ENCODE data around the gene HCN4. TPM values are rescaled to one million over a fixed set of nuclear protein-coding genes. Genes with fewer than 3 reads are reported as not detected.

HCN4 gene
- 8.6 to 10.5 TPM (median 9.0 TPM) in 3 replicates for total RNA-seq (2021)
- percentile 51 among the genes with signal in this experiment for Bru-seq, nascent RNA
- long read RNA-seq, experiment 1, full-length matches to known transcripts: 1 of 9 reads
- long read RNA-seq, experiment 1, partial matches to known transcripts: 2 of 9 reads
- long read RNA-seq, experiment 1, other reads (novel, unspliced or antisense): 6 of 9 reads
- long read RNA-seq, experiment 2, full-length matches to known transcripts: 1 of 9 reads
- long read RNA-seq, experiment 2, partial matches to known transcripts: 0 of 9 reads
- long read RNA-seq, experiment 2, other reads (novel, unspliced or antisense): 8 of 9 reads
- long read RNA-seq, experiment 3: 0 reads

DNA sequence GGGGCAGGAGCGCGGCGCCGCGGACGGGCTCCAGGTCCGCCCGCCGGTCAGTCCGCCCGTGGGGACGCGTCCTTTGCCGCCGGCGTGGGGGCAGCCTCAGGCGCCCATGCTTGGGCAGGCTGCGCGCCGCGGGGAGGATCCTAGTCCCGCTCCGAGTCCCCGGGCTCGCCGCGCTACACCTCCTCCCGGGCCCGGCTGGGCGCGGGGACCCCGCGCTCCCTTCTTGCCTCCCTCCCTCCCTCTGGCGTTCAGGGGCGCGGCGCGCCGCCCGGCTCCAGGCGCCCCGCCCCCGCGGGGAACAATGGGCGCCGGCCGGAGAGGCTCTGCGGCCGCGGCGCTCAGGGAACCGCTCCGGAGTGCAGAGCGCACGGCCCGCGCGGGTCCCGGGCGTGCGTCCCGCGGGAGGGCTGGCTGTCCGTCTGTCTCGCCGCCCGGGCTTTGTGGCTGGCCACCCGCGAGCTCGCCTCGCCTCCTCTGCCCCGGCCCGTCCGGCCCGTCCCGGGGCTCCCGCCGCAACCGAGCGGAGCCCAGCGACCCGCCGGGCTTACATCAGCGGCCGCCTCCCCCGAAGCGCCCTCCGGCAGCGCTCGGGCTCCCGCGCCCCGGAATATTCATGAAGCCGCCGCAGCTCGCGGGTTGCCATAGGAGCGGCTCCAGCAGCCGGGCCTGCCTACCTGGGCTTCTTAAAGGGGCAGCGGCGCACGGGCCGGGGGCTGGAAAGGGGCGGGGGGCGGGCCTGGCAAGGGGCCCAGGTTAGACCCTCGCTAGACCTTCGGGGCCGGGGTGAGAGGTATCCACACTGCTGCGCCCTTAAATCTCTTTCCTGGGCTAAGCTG lies at the start of gene HCN4:
TSS of gene HCN4 (minus strand) at position 658 of the 836 bp plus-strand sequence. CDS start 688 bp downstream, outside the sequence.
- no peaks in the 10 kb centered on the region for H3K9me3 Mint-ChIP-seq
- H3K4me1 Mint-ChIP-seq: peaks cover 52% of the 10 kb centered on the region
- peak within 1 kb of the TSS; percentile 76 for H3K4me3 Mint-ChIP-seq
- ChIA-PET POLR2A (interaction anchor here (0.6 to 0.8 kb wide), 3 partner anchors 24 to 170 kb away, joined by 3 to 5 read pairs (median 3); no protein-coding TSS in a partner anchor), CTCF (interaction anchor here (0.6 to 1.7 kb wide), 7 partner anchors 17 to 1400 kb away, joined by 3 to 6 read pairs (median 4); no protein-coding TSS in a partner anchor)
- no peak within 1 kb of the TSS for H3K27ac Mint-ChIP-seq
- peaks cover 49% of the 10 kb centered on the region for H3K27me3 Mint-ChIP-seq (ENCODE audit: low read depth)
- ATAC-seq: peak; percentile 67
- H3K36me3 Mint-ChIP-seq: no peaks in the 10 kb centered on the region
- TF ChIP-seq, protein P1, sequence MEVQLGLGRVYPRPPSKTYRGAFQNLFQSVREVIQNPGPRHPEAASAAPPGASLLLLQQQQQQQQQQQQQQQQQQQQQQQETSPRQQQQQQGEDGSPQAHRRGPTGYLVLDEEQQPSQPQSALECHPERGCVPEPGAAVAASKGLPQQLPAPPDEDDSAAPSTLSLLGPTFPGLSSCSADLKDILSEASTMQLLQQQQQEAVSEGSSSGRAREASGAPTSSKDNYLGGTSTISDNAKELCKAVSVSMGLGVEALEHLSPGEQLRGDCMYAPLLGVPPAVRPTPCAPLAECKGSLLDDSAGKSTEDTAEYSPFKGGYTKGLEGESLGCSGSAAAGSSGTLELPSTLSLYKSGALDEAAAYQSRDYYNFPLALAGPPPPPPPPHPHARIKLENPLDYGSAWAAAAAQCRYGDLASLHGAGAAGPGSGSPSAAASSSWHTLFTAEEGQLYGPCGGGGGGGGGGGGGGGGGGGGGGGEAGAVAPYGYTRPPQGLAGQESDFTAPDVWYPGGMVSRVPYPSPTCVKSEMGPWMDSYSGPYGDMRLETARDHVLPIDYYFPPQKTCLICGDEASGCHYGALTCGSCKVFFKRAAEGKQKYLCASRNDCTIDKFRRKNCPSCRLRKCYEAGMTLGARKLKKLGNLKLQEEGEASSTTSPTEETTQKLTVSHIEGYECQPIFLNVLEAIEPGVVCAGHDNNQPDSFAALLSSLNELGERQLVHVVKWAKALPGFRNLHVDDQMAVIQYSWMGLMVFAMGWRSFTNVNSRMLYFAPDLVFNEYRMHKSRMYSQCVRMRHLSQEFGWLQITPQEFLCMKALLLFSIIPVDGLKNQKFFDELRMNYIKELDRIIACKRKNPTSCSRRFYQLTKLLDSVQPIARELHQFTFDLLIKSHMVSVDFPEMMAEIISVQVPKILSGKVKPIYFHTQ (CRISPR knock-in tag; IDR thresholded peaks at IDR 0.05): no peak
- no peak for TF ChIP-seq RORB (CRISPR knock-in tag; IDR thresholded peaks at IDR 0.05)
- TF ChIP-seq, protein P2, sequence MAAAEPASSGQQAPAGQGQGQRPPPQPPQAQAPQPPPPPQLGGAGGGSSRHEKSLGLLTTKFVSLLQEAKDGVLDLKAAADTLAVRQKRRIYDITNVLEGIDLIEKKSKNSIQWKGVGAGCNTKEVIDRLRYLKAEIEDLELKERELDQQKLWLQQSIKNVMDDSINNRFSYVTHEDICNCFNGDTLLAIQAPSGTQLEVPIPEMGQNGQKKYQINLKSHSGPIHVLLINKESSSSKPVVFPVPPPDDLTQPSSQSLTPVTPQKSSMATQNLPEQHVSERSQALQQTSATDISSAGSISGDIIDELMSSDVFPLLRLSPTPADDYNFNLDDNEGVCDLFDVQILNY (CRISPR knock-in tag; IDR thresholded peaks at IDR 0.05): no peak; the same call in 1 of the 2 replicates
- TF ChIP-seq FOXP1 (CRISPR knock-in tag; IDR thresholded peaks at IDR 0.05; ENCODE audit: borderline replicate concordance): 0 out of 2 replicates have a peak, but pooled peaks have one; percentile 11
- TF ChIP-seq, protein P3, sequence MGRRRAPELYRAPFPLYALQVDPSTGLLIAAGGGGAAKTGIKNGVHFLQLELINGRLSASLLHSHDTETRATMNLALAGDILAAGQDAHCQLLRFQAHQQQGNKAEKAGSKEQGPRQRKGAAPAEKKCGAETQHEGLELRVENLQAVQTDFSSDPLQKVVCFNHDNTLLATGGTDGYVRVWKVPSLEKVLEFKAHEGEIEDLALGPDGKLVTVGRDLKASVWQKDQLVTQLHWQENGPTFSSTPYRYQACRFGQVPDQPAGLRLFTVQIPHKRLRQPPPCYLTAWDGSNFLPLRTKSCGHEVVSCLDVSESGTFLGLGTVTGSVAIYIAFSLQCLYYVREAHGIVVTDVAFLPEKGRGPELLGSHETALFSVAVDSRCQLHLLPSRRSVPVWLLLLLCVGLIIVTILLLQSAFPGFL (CRISPR knock-in tag; IDR thresholded peaks at IDR 0.05; ENCODE audit: borderline replicate concordance): no peak
- no peak for TF ChIP-seq NR3C1 (CRISPR knock-in tag; conservative IDR thresholded peaks at IDR 0.05; ENCODE audit: low read depth)
- TF ChIP-seq, protein P4, sequence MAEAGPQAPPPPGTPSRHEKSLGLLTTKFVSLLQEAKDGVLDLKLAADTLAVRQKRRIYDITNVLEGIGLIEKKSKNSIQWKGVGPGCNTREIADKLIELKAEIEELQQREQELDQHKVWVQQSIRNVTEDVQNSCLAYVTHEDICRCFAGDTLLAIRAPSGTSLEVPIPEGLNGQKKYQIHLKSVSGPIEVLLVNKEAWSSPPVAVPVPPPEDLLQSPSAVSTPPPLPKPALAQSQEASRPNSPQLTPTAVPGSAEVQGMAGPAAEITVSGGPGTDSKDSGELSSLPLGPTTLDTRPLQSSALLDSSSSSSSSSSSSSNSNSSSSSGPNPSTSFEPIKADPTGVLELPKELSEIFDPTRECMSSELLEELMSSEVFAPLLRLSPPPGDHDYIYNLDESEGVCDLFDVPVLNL (CRISPR knock-in tag; IDR thresholded peaks at IDR 0.05; ENCODE audit: borderline replicate concordance, low read depth): no peak
- TF ChIP-seq, protein P5, sequence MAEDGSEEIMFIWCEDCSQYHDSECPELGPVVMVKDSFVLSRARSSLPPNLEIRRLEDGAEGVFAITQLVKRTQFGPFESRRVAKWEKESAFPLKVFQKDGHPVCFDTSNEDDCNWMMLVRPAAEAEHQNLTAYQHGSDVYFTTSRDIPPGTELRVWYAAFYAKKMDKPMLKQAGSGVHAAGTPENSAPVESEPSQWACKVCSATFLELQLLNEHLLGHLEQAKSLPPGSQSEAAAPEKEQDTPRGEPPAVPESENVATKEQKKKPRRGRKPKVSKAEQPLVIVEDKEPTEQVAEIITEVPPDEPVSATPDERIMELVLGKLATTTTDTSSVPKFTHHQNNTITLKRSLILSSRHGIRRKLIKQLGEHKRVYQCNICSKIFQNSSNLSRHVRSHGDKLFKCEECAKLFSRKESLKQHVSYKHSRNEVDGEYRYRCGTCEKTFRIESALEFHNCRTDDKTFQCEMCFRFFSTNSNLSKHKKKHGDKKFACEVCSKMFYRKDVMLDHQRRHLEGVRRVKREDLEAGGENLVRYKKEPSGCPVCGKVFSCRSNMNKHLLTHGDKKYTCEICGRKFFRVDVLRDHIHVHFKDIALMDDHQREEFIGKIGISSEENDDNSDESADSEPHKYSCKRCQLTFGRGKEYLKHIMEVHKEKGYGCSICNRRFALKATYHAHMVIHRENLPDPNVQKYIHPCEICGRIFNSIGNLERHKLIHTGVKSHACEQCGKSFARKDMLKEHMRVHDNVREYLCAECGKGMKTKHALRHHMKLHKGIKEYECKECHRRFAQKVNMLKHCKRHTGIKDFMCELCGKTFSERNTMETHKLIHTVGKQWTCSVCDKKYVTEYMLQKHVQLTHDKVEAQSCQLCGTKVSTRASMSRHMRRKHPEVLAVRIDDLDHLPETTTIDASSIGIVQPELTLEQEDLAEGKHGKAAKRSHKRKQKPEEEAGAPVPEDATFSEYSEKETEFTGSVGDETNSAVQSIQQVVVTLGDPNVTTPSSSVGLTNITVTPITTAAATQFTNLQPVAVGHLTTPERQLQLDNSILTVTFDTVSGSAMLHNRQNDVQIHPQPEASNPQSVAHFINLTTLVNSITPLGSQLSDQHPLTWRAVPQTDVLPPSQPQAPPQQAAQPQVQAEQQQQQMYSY (CRISPR knock-in tag; IDR thresholded peaks at IDR 0.05): 0 out of 2 replicates have a peak, but pooled peaks have one; percentile 6
- no peak for TF ChIP-seq PRRX2 (CRISPR knock-in tag; IDR thresholded peaks at IDR 0.05)
- TF ChIP-seq ESRRA (CRISPR knock-in tag; IDR thresholded peaks at IDR 0.05; ENCODE audit: borderline replicate concordance): no peak
- TF ChIP-seq, protein P6, sequence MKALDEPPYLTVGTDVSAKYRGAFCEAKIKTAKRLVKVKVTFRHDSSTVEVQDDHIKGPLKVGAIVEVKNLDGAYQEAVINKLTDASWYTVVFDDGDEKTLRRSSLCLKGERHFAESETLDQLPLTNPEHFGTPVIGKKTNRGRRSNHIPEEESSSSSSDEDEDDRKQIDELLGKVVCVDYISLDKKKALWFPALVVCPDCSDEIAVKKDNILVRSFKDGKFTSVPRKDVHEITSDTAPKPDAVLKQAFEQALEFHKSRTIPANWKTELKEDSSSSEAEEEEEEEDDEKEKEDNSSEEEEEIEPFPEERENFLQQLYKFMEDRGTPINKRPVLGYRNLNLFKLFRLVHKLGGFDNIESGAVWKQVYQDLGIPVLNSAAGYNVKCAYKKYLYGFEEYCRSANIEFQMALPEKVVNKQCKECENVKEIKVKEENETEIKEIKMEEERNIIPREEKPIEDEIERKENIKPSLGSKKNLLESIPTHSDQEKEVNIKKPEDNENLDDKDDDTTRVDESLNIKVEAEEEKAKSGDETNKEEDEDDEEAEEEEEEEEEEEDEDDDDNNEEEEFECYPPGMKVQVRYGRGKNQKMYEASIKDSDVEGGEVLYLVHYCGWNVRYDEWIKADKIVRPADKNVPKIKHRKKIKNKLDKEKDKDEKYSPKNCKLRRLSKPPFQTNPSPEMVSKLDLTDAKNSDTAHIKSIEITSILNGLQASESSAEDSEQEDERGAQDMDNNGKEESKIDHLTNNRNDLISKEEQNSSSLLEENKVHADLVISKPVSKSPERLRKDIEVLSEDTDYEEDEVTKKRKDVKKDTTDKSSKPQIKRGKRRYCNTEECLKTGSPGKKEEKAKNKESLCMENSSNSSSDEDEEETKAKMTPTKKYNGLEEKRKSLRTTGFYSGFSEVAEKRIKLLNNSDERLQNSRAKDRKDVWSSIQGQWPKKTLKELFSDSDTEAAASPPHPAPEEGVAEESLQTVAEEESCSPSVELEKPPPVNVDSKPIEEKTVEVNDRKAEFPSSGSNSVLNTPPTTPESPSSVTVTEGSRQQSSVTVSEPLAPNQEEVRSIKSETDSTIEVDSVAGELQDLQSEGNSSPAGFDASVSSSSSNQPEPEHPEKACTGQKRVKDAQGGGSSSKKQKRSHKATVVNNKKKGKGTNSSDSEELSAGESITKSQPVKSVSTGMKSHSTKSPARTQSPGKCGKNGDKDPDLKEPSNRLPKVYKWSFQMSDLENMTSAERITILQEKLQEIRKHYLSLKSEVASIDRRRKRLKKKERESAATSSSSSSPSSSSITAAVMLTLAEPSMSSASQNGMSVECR (CRISPR knock-in tag; IDR thresholded peaks at IDR 0.05; ENCODE audit: borderline replicate concordance): no peak
- TF ChIP-seq FOXK1 (CRISPR knock-in tag; IDR thresholded peaks at IDR 0.05): peak; percentile 59
- no peak for TF ChIP-seq SOX15 (CRISPR knock-in tag; IDR thresholded peaks at IDR 0.05)
- TF ChIP-seq, protein P7, sequence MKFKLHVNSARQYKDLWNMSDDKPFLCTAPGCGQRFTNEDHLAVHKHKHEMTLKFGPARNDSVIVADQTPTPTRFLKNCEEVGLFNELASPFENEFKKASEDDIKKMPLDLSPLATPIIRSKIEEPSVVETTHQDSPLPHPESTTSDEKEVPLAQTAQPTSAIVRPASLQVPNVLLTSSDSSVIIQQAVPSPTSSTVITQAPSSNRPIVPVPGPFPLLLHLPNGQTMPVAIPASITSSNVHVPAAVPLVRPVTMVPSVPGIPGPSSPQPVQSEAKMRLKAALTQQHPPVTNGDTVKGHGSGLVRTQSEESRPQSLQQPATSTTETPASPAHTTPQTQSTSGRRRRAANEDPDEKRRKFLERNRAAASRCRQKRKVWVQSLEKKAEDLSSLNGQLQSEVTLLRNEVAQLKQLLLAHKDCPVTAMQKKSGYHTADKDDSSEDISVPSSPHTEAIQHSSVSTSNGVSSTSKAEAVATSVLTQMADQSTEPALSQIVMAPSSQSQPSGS (CRISPR knock-in tag; IDR thresholded peaks at IDR 0.05; ENCODE audit: borderline replicate concordance, low read depth): no peak
- no peak for TF ChIP-seq MYBL2 (CRISPR knock-in tag; IDR thresholded peaks at IDR 0.05)
- DNase-seq (ENCODE audit: low spot score): peak; percentile 84

Measured in WTC11 (cell line).